GM18907 (cell line): Measurements from ENCODE around the gene TPCN2.
"Not testable (repeated sequence)": the region's sequence is repeated elsewhere in the genome, so short reads cannot be mapped to it uniquely, and the experiment has no call there.

Experiments used
- ATAC-seq: cut with Tn5 transposase; IDR thresholded peaks from one replicate; pipeline ENCODE4 v1.9.1; 2021; ENCODE audit warnings: mild to moderate bottlenecking, moderate library complexity; ENCODE audit not compliant: unreplicated experiment

Gene TPCN2

GRCh38 chr11:69123593-69124545 lies 75.1 kb downstream of the TPCN2 start:
- ATAC-seq = no peak

- no peak for ATAC-seq
Measured at GRCh38 chr11:69125861-69126260, 77.1 kb downstream of the TPCN2 start.

- ATAC-seq = no peak
Measured at GRCh38 chr11:69126286-69126685, 77.6 kb downstream of the TPCN2 start.

GRCh38 chr11:69127081-69127850 lies 78.5 kb downstream of the TPCN2 start:
- no peak for ATAC-seq

GRCh38 chr11:69127884-69128283 lies 79.2 kb downstream of the TPCN2 start:
- ATAC-seq = no peak

- ATAC-seq = no peak
Measured at GRCh38 chr11:69129053-69129452, 80.3 kb downstream of the TPCN2 start.

GRCh38 chr11:69129647-69130046 lies 80.9 kb downstream of the TPCN2 start:
- no peak for ATAC-seq

- ATAC-seq = no peak
Measured at GRCh38 chr11:69130654-69131053, 81.9 kb downstream of the TPCN2 start.

GRCh38 chr11:69131121-69131566 lies 82.4 kb downstream of the TPCN2 start:
- ATAC-seq = no peak

GRCh38 chr11:69131644-69132300 lies 83.0 kb downstream of the TPCN2 start:
- ATAC-seq = no peak

GRCh38 chr11:69132301-69132670 lies 83.6 kb downstream of the TPCN2 start:
- ATAC-seq = no peak

GRCh38 chr11:69133251-69133650 lies 84.5 kb downstream of the TPCN2 start:
- no peak for ATAC-seq

GRCh38 chr11:69134182-69134581 lies 85.5 kb downstream of the TPCN2 start:
- not testable (repeated sequence) for ATAC-seq

GRCh38 chr11:69134957-69135356 lies 86.2 kb downstream of the TPCN2 start:
- no peak for ATAC-seq

- ATAC-seq = no peak
Measured at GRCh38 chr11:69135420-69136363, 87.0 kb downstream of the TPCN2 start.

- no peak for ATAC-seq
Measured at GRCh38 chr11:69136471-69136870, 87.7 kb downstream of the TPCN2 start.

GRCh38 chr11:69137151-69137844 lies 88.6 kb downstream of the TPCN2 start:
- ATAC-seq = no peak

- ATAC-seq = no peak
Measured at GRCh38 chr11:69138265-69138664, 89.5 kb downstream of the TPCN2 start.

GRCh38 chr11:69140161-69140560 lies 91.4 kb downstream of the TPCN2 start:
- ATAC-seq = not testable (repeated sequence)

GRCh38 chr11:69140635-69141034 lies 91.9 kb downstream of the TPCN2 start:
- ATAC-seq = no peak
